ENCODE measurements around the gene AGPAT2.
"Not testable (repeated sequence)": the region's sequence is repeated elsewhere in the genome, so short reads cannot be mapped to it uniquely, and the experiment has no call there.

AGPAT2 gene

GRCh38 chr9:136709454-136710109 lies 22.3 kb upstream of the AGPAT2 start:
- TF ChIP-seq, protein P1, sequence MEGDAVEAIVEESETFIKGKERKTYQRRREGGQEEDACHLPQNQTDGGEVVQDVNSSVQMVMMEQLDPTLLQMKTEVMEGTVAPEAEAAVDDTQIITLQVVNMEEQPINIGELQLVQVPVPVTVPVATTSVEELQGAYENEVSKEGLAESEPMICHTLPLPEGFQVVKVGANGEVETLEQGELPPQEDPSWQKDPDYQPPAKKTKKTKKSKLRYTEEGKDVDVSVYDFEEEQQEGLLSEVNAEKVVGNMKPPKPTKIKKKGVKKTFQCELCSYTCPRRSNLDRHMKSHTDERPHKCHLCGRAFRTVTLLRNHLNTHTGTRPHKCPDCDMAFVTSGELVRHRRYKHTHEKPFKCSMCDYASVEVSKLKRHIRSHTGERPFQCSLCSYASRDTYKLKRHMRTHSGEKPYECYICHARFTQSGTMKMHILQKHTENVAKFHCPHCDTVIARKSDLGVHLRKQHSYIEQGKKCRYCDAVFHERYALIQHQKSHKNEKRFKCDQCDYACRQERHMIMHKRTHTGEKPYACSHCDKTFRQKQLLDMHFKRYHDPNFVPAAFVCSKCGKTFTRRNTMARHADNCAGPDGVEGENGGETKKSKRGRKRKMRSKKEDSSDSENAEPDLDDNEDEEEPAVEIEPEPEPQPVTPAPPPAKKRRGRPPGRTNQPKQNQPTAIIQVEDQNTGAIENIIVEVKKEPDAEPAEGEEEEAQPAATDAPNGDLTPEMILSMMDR (IDR thresholded peaks at IDR 0.05; ENCODE audit: control insufficient read depth, extremely low read depth, insufficient read depth): no peak
- no peak for DNase-seq (ENCODE audit: low read depth)
- no peak overlapping the region for H3K4me3 ChIP-seq (ENCODE audit: low read depth, low read length)

DNA sequence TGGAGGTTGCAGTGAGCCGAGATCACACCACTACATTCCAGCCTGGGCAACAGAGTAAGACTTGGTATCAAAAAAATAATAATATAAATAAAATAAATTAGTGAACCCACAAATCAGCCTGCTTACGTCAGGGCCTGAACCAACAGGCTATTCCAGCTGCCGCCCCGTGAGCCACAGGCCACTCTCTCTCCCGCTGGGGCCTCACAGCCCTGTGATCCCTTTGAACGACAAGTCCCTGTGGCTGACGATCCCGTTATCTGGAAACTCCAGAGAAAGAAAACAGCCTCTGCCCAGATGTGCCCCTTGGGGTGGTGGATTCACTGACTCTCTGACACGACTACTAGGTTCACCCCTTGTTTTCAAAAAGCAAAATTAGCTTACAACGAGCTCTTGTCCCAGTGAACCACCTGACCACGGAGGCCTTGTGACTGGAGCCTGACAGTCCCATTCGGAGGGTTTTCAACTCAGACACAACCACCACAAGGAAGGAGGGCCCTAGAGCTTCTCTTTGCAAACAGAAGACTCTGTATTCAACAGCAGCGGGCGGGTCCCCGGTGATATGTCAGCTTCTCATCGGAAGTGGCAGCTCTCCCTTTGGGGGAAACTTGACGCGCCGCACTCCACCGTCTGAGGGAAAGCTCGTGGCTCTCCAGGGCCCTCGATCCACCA lies 20.7 kb upstream of the AGPAT2 start:
- DNase-seq (ENCODE audit: low read depth): no peak
- no peak overlapping the region for H3K4me3 ChIP-seq (ENCODE audit: low read depth, low read length)
- TF ChIP-seq, protein P1 (IDR thresholded peaks at IDR 0.05; ENCODE audit: control insufficient read depth, extremely low read depth, insufficient read depth): no peak

DNA sequence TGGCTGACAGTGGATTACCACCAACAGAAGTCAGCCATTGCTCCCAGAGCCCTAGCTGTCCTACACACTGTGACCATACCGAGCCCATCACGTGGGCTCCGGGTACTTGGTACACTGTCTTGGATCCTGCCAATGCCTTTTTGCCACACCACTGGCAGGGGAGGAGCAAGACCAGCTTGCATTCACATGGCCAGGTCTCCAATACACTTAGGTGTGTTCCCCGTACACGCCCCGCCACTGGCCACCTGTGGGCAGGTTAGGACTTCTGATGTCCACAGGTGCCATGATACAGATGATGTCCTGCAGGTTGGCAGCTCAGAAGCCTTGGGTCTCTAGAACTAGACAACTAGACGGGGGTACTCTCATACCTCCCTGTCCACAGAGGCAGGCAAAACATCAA lies 19.8 kb upstream of the AGPAT2 start:
- no peak for DNase-seq (ENCODE audit: low read depth)
- TF ChIP-seq, protein P1 (IDR thresholded peaks at IDR 0.05; ENCODE audit: control insufficient read depth, extremely low read depth, insufficient read depth): no peak
- H3K4me3 ChIP-seq (ENCODE audit: low read depth, low read length): no peak overlapping the region

- no peak for DNase-seq (ENCODE audit: low read depth)
- no peak overlapping the region for H3K4me3 ChIP-seq (ENCODE audit: low read depth, low read length)
- TF ChIP-seq, protein P1 (IDR thresholded peaks at IDR 0.05; ENCODE audit: control insufficient read depth, extremely low read depth, insufficient read depth): no peak
Measured at GRCh38 chr9:136705564-136705963, 18.3 kb upstream of the AGPAT2 start.

- H3K4me3 ChIP-seq (ENCODE audit: low read depth, low read length); DNase-seq (ENCODE audit: low read depth): not testable (repeated sequence)
Measured at GRCh38 chr9:136704741-136705140, 17.5 kb upstream of the AGPAT2 start.

DNA sequence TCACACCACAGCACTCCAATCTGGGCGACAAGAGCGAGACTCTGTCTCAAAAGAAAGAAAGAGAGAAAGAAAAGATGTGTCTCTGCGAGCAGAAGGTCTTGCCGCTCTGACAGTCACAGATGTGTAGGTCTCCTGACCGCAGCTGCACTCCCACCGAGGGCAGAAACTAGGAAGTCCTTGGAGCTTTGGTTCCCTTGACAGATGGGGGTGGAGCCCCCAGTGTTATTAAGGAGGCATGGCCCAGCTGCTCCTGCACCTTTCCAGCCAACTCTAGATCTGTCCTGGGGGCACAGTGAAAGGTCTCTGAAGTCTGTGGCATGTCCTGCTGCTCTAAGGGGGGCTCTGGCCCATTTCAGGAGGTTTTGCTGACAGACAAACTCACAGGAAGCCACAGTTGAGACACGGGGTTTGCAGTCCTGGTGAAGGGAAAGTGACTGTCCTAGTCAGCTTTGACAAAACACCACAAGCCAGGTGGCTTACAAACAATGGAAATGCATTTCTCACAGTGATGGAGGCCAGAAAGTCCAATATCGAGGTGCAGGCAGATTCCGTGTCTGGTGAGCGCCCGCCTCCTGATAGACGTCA lies 16.1 kb upstream of the AGPAT2 start:
- DNase-seq (ENCODE audit: low read depth): no peak
- H3K4me3 ChIP-seq (ENCODE audit: low read depth, low read length): no peak overlapping the region
- TF ChIP-seq, protein P1 (IDR thresholded peaks at IDR 0.05; ENCODE audit: control insufficient read depth, extremely low read depth, insufficient read depth): no peak

- no peak for DNase-seq (ENCODE audit: low read depth)
- H3K4me3 ChIP-seq (ENCODE audit: low read depth, low read length): no peak overlapping the region
- TF ChIP-seq, protein P1 (IDR thresholded peaks at IDR 0.05; ENCODE audit: control insufficient read depth, extremely low read depth, insufficient read depth): no peak
Measured at GRCh38 chr9:136701668-136702053, 14.4 kb upstream of the AGPAT2 start.
